Testis (tissue), 3 donors: ENCODE measurements around the gene TMC3. TPM values are rescaled to one million over a fixed set of nuclear protein-coding genes. Genes with fewer than 3 reads are reported as not detected.
A peak's percentile ranks its signal among the peaks of the same experiment; 100 is the strongest.

ENCODE experiments used
- DNase-seq: peaks from one replicate; pipeline ENCODE4 v3.0.0-alpha.2; 2019
- H3K27ac ChIP-seq, 2 donors: fragments of 200-600 bp; sonication (generic); one replicate each; pipeline ENCODE4 v1.5.1; 2019
- H3K27me3 ChIP-seq: fragments of 200-600 bp; sonication (generic); one replicate; pipeline ENCODE4 v1.5.1; 2019
- H3K36me3 ChIP-seq: fragments of 200-600 bp; sonication (generic); one replicate; pipeline ENCODE4 v1.5.1; 2017; ENCODE audit warnings: low read depth; ENCODE audit errors: missing control alignments
- H3K4me1 ChIP-seq: fragments of 200-600 bp; sonication (generic); one replicate; pipeline ENCODE4 v1.5.1; 2019
- H3K4me3 ChIP-seq, 2 donors: fragments of 200-600 bp; sonication (generic); one replicate each; pipeline ENCODE4 v1.5.1; 2017 to 2019
- H3K9me3 ChIP-seq: fragments of 200-600 bp; sonication (generic); one replicate; pipeline ENCODE4 v1.5.1; 2017
- POLR2A ChIP-seq: fragments of 450-650 bp; IDR thresholded peaks from one replicate; pipeline ENCODE4 v1.6.1; 2017; ENCODE audit warnings: antibody characterized with exemption, mild to moderate bottlenecking, moderate library complexity
- WGBS, 2 donors: methylation state at CpG; one replicate each; pipeline ENCODE4 v1.1.5; 2018; 5-methylcytosine and 5-hydroxymethylcytosine counted together
- intact Hi-C: fragments of 100-400 bp; cut with DNase I; formaldehyde crosslinking; loops from one replicate; pipeline ENCODE4 v1.15.1; 2023; ENCODE audit warnings: low total_unique reads
- polyA plus RNA-seq: library from polyadenylated mRNA; stranded (reverse); fragments of 350-450 nt; fragmentation: Illumina TruSeq; extraction: RNeasy Lipid Tissue Mini Kit (QIAGEN cat#74804); gene quantifications from one replicate; pipeline ENCODE4 v1.2.3, GENCODE V29; 2014; ENCODE audit warnings: low read depth, low replicate concordance; ENCODE audit not compliant: insufficient read depth
- total RNA-seq, 2 donors: library from RNA; depleted of rRNA; stranded (reverse); fragments of >200 nt; gene quantifications; one replicate each; pipeline ENCODE4 v1.2.3, GENCODE V29; 2016
- TF ChIP-seq, protein P1 (sequence below), 3 experiments: fragments of 450-650 bp in 2 of 3; fragments of 200-600 bp in 1 of 3; sonication (generic) in 1 of 3; IDR thresholded peaks; one replicate each; pipeline ENCODE4 v1.5.1; 2016 to 2019; ENCODE audit warnings: antibody characterized with exemption in 3 of 3, mild to moderate bottlenecking in 2 of 3, moderate library complexity in 1 of 3

The TMC3 gene
- total and polyA plus RNA-seq, 3 donors from 2014 or later: 0.16 to 0.31 (median 0.26) TPM

DNA sequence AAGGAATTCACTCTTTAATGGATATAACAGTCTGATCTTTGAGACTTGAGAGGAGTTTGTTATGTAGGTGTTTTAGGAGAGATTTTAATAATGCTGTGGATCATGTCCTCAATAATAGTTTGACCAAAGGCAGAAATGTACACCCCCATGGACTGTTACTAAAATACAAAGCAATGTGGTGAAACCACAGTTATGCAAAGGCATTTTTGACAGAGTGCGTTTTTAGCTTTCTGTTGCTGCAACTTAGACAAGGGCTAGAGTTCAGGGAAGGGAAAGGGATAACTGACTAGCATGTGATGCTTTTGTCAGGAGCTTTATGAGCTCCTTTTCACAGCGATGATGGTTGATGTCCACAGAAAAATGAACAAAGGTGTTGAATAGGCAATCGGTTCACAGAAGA is 46.5 kb downstream of the TMC3 start:
- no peaks in the 10 kb centered on the region for H3K9me3 ChIP-seq
- WGBS, 2 donors: 88 to 90% methylated on average over 3 of the region's 3 CpGs
- no peak for DNase-seq
- peaks cover 35% of the 10 kb centered on the region for H3K4me1 ChIP-seq
- no peaks in the 10 kb centered on the region for H3K36me3 ChIP-seq
- no peak overlapping the region for H3K4me3 ChIP-seq
- H3K27me3 ChIP-seq: no peaks in the 10 kb centered on the region
- no peak overlapping the region for H3K27ac ChIP-seq
- intact Hi-C loops: no loop called here
- TF ChIP-seq, protein P1, sequence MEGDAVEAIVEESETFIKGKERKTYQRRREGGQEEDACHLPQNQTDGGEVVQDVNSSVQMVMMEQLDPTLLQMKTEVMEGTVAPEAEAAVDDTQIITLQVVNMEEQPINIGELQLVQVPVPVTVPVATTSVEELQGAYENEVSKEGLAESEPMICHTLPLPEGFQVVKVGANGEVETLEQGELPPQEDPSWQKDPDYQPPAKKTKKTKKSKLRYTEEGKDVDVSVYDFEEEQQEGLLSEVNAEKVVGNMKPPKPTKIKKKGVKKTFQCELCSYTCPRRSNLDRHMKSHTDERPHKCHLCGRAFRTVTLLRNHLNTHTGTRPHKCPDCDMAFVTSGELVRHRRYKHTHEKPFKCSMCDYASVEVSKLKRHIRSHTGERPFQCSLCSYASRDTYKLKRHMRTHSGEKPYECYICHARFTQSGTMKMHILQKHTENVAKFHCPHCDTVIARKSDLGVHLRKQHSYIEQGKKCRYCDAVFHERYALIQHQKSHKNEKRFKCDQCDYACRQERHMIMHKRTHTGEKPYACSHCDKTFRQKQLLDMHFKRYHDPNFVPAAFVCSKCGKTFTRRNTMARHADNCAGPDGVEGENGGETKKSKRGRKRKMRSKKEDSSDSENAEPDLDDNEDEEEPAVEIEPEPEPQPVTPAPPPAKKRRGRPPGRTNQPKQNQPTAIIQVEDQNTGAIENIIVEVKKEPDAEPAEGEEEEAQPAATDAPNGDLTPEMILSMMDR (IDR thresholded peaks at IDR 0.05): no peak
- TF ChIP-seq POLR2A: no peak

DNA sequence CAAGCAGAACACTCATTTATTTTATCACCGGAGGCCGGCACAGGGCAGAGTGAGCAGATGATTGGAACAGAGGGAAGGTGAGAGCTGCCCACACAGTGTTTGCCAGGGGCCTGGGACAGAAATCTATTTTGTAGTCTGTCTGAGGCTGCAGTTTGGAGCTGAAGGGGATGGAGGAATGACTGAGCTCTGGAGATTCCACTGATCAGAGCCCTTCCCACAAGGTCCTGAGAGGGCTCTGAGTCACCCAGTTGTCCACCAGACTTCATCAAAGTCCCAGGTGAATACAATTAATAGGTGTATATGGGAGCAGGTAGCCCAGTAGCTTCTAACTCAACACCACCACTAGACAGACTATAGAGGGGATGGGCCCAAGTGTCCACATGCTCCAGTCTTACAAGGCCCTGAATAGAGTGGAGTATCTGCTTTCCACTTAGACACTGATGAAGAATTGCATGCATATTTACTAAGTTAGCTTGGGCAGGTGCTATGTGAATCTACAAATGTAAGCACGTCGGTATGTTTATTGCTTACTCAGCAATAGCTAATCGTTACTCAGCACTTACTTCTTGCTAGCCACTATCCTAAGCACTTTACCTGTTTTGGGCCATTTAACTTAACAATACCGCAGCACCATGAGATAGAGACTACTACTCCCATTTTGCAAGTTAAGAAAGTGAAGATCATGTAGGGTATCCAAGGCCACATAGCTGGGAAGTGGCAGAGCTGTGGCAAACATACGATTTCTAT is 47.4 kb downstream of the TMC3 start:
- 74 to 92% methylated on average over 7 of the region's 7 CpGs for WGBS, 2 donors
- TF ChIP-seq, protein P1 (IDR thresholded peaks at IDR 0.05): no peak
- TF ChIP-seq POLR2A: no peak

DNA sequence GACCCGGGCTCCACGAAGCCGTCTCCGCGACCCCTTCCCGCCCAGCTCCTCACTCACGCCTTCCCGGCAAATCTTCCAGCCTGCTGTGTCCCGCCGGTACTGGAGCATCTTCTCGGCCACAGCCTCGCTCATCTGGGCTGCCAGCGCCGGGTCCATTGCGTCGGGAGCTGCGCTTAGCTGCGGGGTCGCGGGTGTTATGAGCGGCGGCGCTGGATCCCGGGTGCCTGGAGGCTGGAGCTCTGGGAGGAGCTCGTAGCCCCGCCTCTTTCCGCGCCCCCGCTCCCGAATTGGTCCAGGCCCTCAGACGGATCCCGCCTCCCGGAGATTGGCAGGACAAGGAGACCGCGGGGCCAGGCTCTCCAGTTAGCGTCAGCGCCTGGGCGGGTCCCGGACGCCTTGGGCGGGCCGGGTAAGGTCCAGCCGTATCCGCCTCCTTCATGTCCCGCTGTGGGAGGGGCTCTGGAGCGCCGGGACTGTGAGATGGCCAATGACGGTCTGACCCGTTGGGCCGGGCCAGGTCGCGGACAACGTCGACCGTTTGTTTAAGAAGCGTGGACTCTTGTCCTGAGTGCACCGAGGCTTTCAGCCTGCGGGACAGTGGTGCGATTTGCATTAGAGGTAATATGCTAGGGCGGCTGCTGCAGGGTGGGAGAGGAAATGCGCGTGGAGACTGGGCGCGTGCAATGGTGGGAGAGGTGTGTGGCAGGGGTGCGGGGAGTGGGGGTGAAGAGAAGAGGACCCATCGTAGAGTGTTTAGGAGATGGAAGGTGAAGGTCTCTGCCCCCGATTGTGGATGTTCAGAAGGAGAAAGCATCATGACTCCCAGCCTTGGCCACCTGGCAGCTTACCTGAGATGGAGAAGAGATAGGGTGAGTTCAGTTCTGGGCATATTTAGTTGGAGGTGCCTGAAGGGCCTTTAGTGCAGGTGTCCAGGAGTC is 49.8 kb downstream of the TMC3 start, which contains the start of gene STARD5:
TSS of gene STARD5 (minus strand) at position 198 of the 938 bp plus-strand sequence. CDS start at position 156, 42 bp downstream.
- Histone ChIP-seq H3K9me3 (no peaks in the 10 kb centered on the region), H3K27ac (peak within 1 kb of the TSS; percentile 66 to 80)
- TF ChIP-seq POLR2A: peak; percentile 62
- TF ChIP-seq, protein P1 (IDR thresholded peaks at IDR 0.05): no peak

More for the DNA sequence above, 47.4 kb downstream of the TMC3 start:
- intact Hi-C loops: no loop called here
- Histone ChIP-seq H3K27me3 (no peaks in the 10 kb centered on the region), H3K27ac (no peak overlapping the region), H3K9me3 (no peaks in the 10 kb centered on the region), H3K4me3 (no peak overlapping the region), H3K4me1 (peaks cover 30% of the 10 kb centered on the region), H3K36me3 (no peaks in the 10 kb centered on the region)
- no peak for DNase-seq

DNA sequence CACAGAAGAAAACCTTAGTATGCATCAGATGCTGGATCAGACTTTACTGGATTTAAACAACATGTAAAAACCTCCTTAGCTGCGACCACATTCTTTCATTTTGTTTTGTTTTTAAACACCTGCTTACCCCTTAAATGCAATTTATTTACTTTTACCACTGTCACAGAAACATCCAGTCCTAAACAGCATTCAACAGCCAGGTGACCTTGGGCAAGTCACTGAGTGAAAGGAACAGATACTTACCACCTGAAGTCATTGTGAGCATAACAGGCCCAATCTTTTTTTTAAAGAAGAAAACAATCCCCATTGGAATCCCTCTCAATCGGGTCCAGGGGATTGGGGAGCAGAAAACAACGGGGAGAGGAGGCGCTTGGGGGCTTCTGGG is 50.5 kb downstream of the TMC3 start:
- Histone ChIP-seq H3K27ac (peak overlapping the region; percentile 66 to 80), H3K36me3 (no peaks in the 10 kb centered on the region), H3K27me3 (no peaks in the 10 kb centered on the region), H3K4me1 (peaks cover 14% of the 10 kb centered on the region), H3K4me3 (peak overlapping the region; percentile 71 to 86), H3K9me3 (no peaks in the 10 kb centered on the region)
- WGBS, 2 donors: 0 to 8% methylated on average over 4 of the region's 4 CpGs
- intact Hi-C loops: no loop called here
- no peak for TF ChIP-seq POLR2A
- TF ChIP-seq, protein P1 (IDR thresholded peaks at IDR 0.05): no peak
- DNase-seq: no peak

More for the DNA sequence above, 49.8 kb downstream of the TMC3 start, which contains the start of gene STARD5:
- H3K4me3 ChIP-seq: peak within 1 kb of the TSS; percentile 71 to 86
- 0% methylated on average over 32 to 67 of the region's 67 CpGs for WGBS, 2 donors
- no peaks in the 10 kb centered on the region for H3K27me3 ChIP-seq
- intact Hi-C loops: no loop called here
- H3K4me1 ChIP-seq: peaks cover 14% of the 10 kb centered on the region
- no peaks in the 10 kb centered on the region for H3K36me3 ChIP-seq
- DNase-seq: peak; percentile 100
